Retinal pigment epithelial cell (primary cell): Measurements from ENCODE around the gene CD34.

ENCODE experiments used
- DNase-seq: peaks from one replicate; pipeline ENCODE4 v3.0.0-alpha.2; 2010; ENCODE audit warnings: low read depth
- H3K4me3 ChIP-seq: 2 replicates; pipeline ENCODE4 v1.5.1; 2011; ENCODE audit warnings: mild to moderate bottlenecking, low read length, control low read depth, moderate library complexity
- TF ChIP-seq, protein P1 (sequence below): conservative IDR thresholded peaks from 2 replicates; pipeline ENCODE4 v1.5.1; 2011; ENCODE audit warnings: low read depth, low read length, control low read depth, inconsistent platforms

The CD34 gene

DNA sequence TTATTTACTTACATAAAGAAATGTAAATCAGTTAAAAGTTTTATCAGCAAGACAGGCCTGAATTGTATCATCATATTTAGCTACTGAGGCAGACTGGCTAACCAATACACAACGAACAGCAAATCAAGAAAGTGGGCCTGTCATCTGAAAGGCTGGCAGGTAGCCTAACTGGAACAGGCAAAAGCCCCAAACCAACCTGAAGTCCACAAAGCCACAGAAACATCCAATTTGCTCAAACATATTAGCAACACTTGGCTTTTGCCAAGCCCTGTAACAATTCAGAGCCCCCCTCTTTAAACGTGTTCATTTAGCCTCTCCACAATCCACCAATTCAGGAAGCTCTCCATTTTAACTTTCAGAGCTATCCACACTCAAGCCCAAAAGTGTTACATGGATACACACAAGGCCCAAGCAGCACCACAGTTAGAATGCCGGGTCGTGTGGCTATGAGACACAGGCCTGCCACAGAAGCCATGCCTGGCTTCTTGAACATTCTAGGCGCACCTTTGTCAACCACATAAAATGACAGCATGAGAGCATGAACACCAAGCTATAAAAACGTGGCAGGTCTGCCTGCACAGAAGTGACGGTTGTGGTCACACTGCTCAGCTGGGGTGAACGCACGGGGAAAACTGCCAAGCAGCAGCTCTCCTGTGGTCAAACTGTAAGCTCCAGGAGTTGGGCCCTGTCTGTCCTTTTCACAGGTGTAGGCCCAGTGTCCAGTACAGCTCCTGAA, 49.3 kb downstream of the CD34 start:
- TF ChIP-seq, protein P1, sequence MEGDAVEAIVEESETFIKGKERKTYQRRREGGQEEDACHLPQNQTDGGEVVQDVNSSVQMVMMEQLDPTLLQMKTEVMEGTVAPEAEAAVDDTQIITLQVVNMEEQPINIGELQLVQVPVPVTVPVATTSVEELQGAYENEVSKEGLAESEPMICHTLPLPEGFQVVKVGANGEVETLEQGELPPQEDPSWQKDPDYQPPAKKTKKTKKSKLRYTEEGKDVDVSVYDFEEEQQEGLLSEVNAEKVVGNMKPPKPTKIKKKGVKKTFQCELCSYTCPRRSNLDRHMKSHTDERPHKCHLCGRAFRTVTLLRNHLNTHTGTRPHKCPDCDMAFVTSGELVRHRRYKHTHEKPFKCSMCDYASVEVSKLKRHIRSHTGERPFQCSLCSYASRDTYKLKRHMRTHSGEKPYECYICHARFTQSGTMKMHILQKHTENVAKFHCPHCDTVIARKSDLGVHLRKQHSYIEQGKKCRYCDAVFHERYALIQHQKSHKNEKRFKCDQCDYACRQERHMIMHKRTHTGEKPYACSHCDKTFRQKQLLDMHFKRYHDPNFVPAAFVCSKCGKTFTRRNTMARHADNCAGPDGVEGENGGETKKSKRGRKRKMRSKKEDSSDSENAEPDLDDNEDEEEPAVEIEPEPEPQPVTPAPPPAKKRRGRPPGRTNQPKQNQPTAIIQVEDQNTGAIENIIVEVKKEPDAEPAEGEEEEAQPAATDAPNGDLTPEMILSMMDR: no peak
- no peak for DNase-seq
- H3K4me3 ChIP-seq: no peak overlapping the region

DNA sequence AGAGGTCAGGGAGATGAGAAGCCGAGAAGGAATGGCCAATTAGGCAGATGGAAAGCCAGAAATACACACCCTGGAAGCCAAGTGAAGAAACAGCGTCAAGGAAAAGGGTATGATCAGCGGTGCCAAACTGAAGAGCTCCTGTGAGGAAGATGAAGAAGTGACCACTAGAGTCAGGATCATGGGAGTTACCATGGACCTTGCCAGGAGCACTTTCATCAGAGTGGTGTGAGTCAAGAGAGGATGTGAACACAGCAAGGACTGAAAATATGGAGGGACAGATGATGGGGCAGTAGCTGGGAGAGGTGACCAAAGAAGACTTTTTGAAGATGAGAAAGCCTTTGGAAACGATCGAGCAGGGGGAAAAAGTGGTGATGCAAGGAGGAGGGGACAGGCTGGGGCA, 50.4 kb downstream of the CD34 start:
- TF ChIP-seq, protein P1: no peak
- no peak for DNase-seq
- H3K4me3 ChIP-seq: no peak overlapping the region

DNA sequence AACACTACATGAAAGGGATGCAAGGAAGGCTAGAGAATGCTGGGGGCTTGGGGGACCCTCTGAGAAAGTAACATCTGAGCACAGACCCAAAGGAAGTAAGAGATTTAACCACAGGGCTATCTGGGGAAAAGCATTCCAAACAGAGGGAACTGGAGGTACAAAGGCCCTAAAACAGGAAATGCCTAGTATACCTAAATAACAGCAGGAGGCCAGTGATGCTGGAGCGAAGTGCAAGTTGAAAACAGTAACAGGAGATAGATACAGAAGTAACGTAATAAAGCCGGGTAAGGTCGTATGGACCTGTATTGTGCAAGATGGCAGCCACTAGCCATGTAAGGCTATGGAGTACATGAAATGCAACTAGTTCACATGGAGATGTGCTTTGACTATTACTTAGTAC, 52.1 kb downstream of the CD34 start:
- DNase-seq: no peak
- TF ChIP-seq, protein P1: no peak
- H3K4me3 ChIP-seq: no peak overlapping the region

DNA sequence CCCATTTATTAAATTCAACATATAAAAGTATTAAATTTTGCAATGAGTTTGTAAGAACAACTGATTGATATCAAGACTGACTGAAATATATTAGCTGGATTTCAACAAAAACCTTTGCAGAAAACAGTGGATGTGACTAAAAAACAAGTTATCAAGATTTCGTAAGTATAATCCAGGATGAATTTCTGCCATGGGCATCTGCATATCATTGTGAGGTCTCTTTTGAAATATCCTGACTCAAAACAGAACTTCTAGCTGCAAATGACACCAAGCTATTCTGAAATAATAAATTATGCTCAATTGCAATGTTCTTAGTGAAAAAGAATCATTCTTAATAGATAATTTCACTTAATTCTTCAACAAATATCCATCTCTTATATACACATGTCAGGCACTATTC, 52.6 kb downstream of the CD34 start:
- no peak overlapping the region for H3K4me3 ChIP-seq
- DNase-seq: no peak
- TF ChIP-seq, protein P1: no peak

DNA sequence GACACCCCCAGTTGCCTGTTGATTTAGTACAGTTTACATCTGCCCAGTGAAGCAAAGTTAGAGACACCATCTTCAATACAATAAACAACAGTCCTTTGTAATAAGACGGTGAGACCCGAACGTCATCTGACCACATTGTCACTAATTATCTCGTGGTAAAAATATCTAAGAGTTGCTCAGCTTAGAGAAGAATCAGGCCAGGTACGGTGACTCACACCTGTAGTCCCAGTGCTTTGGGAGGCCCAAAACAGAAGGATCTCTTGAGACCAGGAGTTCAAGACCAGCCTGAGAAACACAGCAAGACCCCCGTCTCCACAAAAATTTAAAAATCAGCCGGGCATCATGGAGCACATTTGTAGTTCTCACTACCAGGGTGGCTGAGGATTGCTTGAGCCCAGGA, 53.5 kb downstream of the CD34 start:
- no peak overlapping the region for H3K4me3 ChIP-seq
- DNase-seq: no peak
- TF ChIP-seq, protein P1: no peak

DNA sequence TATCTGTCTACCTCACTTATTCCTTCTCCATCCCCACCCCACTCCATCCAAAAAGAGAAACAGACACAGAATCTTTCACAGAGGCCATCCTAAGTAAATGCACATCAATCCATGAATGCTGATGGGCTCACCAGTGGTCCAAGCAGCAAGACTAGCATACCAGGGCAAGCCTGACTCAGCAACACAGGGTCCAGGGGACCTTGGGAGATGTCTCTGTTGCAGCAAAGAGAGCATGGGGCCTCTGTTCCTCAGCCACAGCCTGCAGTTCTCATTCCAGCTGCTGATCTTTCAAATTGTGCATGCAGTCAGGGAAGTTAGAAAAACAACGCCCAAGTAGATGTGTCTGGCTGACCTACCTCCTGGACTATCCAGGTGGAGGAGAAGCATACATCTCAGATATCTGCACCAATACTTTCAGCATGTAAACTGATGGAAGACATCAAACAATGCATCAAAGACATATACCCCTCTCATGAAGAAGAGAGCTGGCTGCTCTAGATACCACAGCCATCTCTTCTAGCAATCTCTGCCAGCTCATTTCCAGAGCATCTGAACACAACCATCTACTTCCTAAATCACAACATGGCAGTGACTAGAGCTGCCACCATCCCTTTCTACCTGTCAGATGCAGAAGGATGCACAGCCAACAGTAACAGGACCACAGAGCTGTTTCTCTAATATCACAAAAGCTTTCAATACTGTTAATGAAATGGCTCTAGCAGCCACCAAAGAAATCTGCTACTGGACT, 54.5 kb downstream of the CD34 start:
- no peak overlapping the region for H3K4me3 ChIP-seq
- no peak for DNase-seq
- TF ChIP-seq, protein P1: no peak

DNA sequence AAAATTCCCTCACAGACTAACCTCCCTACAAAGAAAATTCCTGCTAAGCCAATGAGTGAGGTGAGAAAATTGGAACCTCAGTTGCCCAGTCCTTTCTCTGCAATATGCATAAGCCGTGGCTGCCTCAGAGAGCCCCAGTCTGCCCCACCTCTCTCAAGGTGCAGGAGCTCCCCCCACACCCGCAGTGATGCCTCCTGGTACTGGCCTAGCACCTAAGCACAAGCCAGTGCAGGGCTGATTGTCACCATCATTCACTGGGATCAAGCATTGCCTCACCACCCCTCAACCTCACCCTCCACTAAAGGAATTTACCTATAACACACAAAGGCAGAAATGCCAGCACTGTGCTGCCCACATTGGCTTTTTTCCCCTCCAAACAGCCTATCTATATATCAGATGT, 56.9 kb downstream of the CD34 start:
- TF ChIP-seq, protein P1: no peak
- H3K4me3 ChIP-seq: no peak overlapping the region
- no peak for DNase-seq
